GM10266 (cell line): ENCODE results near the gene MMP24.
"Not testable (repeated sequence)": the region's sequence is repeated elsewhere in the genome, so short reads cannot be mapped to it uniquely, and the experiment has no call there.

Experiments
- DNase-seq: peaks from one replicate; pipeline ENCODE4 v3.0.0; 2012; ENCODE audit errors: extremely low spot score
- CTCF ChIP-seq: IDR thresholded peaks from 2 replicates; pipeline ENCODE4 v1.5.1; 2012; ENCODE audit warnings: mild to moderate bottlenecking, low read depth; ENCODE audit not compliant: control insufficient read depth, insufficient read depth; ENCODE audit errors: missing control alignments

The MMP24 gene

GRCh38 chr20:35312318-35312717, 85.8 kb downstream of the MMP24 start:
- no peak for DNase-seq
- no peak for TF ChIP-seq CTCF

DNA sequence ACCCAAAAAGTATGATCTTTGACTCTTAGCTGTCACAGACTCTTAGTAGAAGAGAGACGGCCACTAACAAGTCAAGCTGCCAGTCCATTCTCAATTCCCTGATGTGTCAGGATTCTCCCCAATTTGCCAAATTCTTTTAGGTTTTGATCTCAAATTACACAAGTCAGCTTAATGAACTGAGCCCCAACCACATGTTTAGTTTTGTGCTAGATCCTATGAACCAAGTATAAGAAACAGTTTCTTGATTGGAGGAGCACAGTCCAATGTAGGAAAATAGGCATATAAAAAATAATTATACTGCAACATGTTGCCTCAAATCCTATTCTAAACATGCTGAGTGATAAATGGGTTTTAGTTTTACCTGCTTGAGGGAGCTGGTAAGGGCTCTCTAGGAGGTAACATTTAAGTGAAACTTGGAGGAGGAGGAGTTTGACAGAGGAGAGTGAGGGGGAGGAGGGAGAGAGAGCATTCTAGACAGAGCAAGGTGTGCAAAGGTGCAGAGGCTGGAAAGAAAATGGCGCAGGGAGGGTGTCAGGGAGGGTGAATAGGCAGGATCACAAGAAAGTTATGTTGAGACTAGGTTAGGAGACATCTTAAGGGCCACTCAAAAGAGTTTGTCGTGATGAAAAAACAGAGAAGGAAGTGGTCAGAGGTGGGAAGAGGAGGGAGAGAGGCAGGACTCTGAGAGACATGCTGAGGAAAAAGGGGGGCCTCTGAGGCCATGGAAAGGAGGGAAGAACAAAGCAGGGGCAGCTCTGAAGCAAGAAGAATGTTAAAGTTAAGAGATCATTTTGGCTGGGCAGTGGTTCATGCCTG, 88.5 kb downstream of the MMP24 start:
- DNase-seq: no peak
- TF ChIP-seq CTCF: no peak

DNA sequence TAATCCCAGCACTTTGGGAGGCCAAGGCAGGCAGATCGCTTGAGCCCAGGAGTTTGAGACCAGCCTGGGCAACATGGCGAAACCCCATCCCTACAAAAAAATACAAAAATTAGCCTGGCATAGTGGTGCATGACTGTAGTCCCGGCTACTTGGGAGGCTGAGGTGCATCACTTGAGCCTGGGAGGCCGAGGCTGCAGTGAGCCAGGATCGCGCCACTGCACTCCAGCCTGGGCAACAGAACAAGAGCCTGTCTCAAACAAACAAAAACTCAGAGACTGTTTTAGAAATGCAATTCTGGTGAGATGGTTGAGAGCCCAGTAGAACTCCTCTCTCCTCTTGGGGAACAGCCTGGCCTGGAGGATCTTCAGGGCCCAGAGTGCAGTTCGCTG, 89.1 kb downstream of the MMP24 start:
- not testable (repeated sequence) for DNase-seq

DNA sequence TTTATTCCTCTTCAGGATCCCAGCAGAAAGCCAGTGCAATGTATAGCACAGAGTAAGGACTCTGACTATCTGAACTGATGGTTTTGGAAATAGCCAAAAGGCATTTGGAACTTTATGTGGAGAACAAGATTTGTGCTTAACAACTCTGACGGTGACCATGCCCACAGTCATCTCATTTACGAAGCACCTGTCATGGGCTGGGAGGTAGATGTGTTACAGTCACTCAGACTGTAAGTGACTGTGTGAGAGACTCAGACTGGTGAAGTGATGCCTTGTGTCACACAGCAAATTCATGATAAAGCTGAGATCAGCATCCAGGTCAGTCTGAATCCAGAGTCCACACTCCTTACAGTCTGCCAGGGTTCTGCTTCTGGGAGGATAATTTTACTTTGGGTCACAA, 89.6 kb downstream of the MMP24 start:
- no peak for TF ChIP-seq CTCF
- no peak for DNase-seq

DNA sequence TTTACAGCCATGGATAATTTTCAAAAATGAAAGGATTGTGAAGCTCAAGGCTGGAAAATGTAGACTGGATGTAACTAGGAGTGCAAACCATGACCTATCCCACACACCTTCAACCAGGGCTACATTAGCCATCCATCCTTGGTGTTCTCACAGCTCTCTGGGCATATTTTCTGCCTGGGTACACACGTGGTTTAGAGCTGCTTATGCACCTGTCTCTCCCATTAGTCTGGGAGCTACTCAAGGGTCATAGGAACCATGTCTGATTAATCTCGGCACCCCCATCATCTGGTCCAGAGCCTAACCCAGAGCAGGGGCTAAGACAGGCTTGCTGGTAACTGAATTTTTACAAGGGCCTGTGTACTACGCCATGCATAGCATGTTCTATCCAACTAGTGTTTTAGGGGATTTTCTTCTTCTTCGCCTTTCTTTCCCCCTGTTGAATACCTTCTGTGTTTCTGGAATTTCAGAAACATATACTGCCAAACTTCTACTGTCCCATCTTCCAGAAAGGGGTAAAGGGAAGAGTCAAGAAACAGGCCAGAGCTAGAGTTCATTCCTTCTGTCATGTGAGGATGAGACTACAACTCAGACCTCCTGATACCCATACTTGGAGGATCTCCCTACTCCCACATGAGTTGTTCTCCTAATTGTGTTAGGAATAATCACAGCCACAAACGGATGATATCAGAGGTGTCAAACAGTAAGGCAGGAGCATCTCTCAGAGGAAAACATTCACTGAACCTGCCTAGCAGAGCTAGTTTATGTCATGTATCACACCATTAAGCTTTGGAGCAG, 91.1 kb downstream of the MMP24 start:
- DNase-seq: no peak

DNA sequence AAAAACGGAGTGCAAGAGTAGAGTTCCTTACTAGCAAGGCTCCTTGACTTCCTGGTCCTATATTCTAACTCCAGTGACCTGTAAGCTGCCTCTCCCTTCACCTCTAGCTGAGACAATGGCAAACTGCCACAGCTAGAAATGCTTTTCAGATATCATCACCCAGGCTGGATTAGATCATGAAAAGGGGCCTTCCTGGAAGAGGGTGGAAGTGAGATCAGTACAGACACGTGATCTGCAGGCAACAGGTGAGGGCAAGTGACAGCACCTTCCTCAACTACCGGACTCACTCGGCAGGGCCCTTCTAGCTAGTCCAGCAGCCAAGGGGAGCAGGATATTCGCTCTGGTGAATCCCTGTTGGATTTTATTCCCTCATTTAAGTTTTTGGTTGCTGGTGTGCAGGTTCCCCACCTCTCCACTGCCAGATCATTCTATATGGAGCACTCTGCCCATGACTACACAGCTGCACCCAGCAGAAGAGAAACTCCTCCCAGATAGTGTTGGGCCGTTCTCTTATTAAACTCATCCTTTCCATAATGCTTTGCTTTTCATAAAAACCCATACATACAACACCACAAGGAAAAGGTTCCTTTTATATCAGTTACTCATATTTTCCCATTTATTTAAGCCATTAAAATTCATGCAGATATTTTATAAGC, 92.1 kb downstream of the MMP24 start:
- no peak for DNase-seq
- TF ChIP-seq CTCF: no peak

More for the DNA sequence above, 91.1 kb downstream of the MMP24 start:
- TF ChIP-seq CTCF: no peak

- TF ChIP-seq CTCF: no peak
- DNase-seq: no peak
Measured at GRCh38 chr20:35319192-35319870, 92.8 kb downstream of the MMP24 start.
